ENCODE measurements around the gene GON7.

The GON7 gene, protein sequence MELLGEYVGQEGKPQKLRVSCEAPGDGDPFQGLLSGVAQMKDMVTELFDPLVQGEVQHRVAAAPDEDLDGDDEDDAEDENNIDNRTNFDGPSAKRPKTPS

DNA sequence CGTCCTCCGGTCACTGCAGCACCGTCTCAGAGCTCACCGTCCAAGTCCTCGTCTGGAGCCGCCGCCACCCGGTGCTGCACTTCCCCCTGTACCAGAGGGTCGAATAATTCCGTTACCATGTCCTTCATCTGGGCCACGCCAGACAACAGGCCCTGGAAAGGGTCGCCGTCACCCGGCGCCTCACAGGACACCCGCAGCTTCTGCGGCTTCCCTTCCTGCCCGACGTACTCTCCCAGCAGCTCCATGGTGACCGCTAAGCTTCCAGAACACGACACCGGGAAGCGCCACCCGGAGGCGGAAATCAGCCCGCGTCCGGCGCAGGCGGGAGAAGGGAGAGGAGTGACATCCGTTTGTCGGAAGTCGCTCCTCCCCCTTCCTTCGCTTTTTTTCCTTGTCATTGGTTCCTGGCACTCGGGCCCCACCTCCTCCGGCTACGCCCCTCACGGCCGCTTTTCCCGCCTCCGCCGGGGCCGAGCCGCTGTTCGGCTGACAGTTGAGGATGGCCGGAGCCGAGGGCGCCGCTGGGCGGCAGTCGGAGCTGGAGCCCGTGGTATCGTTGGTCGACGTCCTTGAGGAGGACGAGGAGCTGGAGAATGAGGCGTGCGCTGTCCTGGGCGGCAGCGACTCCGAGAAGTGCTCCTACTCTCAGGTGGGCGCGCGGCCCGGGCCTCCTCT lies at the start of gene GON7, which contains the start of gene UBR7:
Gene GON7, minus strand, starts transcription at position 273 of the 675 bp plus-strand sequence. Its CDS starts 28 bp downstream, at position 245.
Gene UBR7, plus strand, starts transcription at position 464 of the 675 bp plus-strand sequence. Its CDS starts 36 bp downstream, at position 500.
- no peak; the same call in 1 of the 2 replicates for TF ChIP-seq ZFX (IDR thresholded peaks at IDR 0.05)
- TF ChIP-seq, protein P1, sequence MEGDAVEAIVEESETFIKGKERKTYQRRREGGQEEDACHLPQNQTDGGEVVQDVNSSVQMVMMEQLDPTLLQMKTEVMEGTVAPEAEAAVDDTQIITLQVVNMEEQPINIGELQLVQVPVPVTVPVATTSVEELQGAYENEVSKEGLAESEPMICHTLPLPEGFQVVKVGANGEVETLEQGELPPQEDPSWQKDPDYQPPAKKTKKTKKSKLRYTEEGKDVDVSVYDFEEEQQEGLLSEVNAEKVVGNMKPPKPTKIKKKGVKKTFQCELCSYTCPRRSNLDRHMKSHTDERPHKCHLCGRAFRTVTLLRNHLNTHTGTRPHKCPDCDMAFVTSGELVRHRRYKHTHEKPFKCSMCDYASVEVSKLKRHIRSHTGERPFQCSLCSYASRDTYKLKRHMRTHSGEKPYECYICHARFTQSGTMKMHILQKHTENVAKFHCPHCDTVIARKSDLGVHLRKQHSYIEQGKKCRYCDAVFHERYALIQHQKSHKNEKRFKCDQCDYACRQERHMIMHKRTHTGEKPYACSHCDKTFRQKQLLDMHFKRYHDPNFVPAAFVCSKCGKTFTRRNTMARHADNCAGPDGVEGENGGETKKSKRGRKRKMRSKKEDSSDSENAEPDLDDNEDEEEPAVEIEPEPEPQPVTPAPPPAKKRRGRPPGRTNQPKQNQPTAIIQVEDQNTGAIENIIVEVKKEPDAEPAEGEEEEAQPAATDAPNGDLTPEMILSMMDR (conservative IDR thresholded peaks at IDR 0.05) = peak; percentile 68
- peak within 1 kb of the TSS; percentile 85 for H3K27ac ChIP-seq

DNA sequence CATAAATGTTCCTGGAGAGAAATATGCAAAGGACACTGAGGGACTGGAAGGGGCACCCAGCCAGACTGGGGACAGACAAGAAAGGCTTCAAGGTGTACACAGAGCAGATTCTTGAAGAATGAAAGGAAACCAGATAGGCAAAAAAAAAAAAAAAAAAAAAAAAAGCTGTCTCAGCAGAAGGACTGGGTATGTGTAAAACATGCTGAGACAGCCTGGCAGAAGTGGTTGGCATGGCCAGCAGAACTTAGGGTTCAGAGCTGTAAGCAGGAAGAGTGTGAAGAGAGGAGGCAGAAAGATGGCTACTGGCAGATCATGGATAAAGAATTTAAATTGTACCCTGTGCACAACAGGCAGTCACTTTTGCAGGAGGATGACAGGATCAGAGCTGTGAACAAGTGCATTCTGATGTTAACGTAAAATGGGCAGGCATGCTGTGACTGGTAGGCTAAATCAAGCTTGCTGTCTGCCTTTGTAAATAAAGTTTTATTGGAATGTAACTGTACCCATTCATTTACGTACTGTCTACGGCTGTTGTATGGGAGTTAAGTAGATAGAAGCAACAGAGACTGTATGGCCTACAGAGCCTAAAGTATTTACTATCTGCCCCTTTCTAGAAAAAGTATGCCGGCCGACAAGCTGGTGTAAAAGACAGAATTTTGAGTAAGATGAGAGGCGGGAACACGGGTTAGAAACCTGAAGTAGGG lies 42.4 kb upstream of the GON7 start:
- H3K27ac ChIP-seq = no peak overlapping the region
- TF ChIP-seq ZFX (IDR thresholded peaks at IDR 0.05) = no peak
- TF ChIP-seq, protein P1 (conservative IDR thresholded peaks at IDR 0.05) = no peak

DNA sequence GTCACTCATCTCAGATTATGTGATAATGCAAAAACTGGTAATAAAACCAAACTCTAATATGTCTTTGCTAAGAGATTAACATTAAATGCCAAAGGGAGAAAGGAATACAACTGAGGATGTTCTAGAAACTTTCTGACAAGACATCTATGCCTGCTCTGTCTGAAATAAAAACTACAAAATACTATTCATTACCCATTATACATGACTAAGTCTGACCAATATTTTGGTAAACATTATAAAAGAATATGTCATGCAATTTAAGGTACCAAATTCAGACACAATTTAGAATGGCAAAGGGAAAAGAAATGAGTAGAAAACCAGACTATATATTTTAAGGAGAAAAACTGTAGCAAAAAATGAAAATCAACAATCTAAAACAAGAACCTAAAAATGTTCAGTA lies 39.7 kb upstream of the GON7 start:
- TF ChIP-seq, protein P1 (conservative IDR thresholded peaks at IDR 0.05) = no peak
- no peak for TF ChIP-seq ZFX (IDR thresholded peaks at IDR 0.05)
- H3K27ac ChIP-seq = no peak overlapping the region

DNA sequence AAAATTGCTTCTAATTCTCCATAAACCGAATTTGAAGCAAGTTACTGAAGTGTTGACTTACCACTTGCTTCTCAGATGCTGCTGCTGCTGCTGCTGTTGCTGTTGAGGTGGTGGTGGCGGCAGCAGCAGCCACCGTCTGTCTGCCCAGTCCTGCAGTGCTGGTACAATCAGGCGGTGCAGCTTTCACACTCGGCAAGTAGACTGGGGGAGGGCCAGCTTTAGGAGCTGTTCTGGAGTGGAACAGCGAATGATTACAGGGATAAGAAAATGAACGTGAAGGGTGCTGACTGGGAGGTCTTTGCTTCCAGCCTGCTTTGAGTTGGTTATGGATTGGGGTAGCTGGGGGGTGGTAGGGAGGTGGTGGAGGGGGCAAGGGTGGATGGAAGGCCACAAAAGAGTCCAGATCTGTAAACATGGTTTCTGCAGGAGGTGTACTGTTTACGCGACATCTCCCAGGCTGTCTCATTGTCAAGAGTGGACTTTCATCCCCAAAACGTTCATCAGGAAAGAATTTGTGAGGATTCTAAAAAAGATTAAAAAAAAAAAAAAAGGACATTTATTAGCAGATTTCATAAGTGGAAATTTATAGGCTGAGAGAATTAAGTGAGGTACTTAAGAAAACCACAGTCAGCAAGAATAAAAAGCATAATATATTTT lies 39.0 kb upstream of the GON7 start:
- TF ChIP-seq ZFX (IDR thresholded peaks at IDR 0.05) = no peak
- TF ChIP-seq, protein P1 (conservative IDR thresholded peaks at IDR 0.05) = no peak
- H3K27ac ChIP-seq = no peak overlapping the region

DNA sequence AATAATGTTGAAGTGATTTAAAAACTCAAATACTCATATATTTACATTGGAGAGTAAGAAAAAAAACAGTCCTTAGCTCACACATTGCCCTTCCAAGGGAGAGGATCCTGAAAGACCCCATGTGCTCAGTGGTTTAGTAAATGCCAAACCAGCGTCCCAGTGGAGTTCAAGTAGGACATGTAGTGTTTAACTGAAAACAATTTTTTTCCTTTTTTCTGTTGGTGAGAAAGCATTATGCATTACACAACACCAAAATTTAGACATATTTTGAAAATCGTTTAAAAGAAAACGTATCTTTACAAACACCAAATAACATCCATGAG lies 33.8 kb upstream of the GON7 start:
- no peak for TF ChIP-seq ZFX (IDR thresholded peaks at IDR 0.05)
- TF ChIP-seq, protein P1 (conservative IDR thresholded peaks at IDR 0.05) = no peak
- no peak overlapping the region for H3K27ac ChIP-seq

DNA sequence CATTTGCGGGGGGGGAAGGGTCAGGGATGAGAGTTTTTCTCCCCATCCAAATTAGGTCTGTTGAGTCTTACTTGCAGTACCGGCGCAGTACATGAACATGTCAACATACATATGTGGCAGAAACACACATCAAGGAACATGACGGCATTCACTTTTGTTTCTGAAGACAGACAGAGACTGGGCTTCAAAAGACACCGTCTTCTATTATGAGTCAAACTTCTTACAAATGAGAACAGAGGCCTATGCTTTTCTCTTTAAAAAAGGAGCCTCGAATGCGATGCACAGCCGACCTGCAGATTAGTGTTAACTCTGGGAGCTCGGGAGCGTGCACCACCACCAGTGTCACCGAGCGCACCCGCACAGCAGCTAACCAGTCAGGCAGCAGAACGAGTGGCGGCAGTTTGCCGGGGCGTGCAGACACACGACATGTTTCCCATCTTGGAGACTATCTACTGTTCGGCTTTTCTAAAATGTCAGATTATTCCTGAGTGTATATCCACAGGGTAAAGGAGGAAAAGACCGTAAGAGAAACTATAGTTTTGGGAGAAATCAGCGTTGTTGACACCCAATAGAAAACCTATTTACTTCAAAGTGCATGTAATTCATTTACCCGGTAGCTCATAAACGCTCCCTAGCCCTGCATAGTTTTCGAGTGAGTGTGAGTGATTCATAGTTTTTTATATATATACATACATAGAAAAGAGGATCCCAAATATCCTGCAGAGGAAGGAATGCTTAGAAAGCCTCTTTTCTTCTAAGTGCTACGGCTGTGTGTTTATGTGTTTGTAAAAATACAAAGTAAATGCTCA lies 33.2 kb upstream of the GON7 start:
- H3K27ac ChIP-seq = no peak overlapping the region
- TF ChIP-seq ZFX (IDR thresholded peaks at IDR 0.05) = no peak
- TF ChIP-seq, protein P1 (conservative IDR thresholded peaks at IDR 0.05) = no peak
